ENCODE results near the gene CAMK2D.

DNA sequence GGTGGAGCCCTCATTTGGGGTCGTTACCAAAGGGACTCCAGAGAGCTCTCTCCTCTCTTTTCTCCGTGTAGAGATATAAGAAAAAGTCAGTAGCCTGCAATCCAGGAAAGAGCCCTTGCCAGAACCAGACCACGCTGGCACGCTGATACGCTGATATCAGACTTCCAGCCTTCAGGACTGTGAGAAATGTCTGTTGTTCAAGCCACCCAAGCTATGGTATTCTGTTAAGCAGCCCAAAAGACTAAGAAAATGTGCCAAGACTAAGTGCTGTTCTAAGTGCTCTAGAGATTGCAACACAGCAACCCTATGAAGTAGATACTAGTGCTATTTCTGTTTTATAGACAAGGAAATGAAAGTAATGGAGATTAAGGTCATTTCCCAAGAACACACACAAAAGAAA is 205.7 kb downstream of the CAMK2D start:
- TF ChIP-seq, protein P1, sequence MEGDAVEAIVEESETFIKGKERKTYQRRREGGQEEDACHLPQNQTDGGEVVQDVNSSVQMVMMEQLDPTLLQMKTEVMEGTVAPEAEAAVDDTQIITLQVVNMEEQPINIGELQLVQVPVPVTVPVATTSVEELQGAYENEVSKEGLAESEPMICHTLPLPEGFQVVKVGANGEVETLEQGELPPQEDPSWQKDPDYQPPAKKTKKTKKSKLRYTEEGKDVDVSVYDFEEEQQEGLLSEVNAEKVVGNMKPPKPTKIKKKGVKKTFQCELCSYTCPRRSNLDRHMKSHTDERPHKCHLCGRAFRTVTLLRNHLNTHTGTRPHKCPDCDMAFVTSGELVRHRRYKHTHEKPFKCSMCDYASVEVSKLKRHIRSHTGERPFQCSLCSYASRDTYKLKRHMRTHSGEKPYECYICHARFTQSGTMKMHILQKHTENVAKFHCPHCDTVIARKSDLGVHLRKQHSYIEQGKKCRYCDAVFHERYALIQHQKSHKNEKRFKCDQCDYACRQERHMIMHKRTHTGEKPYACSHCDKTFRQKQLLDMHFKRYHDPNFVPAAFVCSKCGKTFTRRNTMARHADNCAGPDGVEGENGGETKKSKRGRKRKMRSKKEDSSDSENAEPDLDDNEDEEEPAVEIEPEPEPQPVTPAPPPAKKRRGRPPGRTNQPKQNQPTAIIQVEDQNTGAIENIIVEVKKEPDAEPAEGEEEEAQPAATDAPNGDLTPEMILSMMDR (IDR thresholded peaks at IDR 0.05): no peak
- no peak for TF ChIP-seq TCF7L2 (IDR thresholded peaks at IDR 0.05; ENCODE audit: low read depth, low read length)
- no peak for TF ChIP-seq REST (IDR thresholded peaks at IDR 0.05; ENCODE audit: insufficient read depth in 1 of 2, low read depth in 2 of 2, low read length in 1 of 2)
- TF ChIP-seq POLR2AphosphoS5 (IDR thresholded peaks at IDR 0.05; ENCODE audit: low read depth, low read length): no peak
